SK-N-MC (cell line): ENCODE measurements around the gene CATSPERZ.
"Not testable (repeated sequence)": the region's sequence is repeated elsewhere in the genome, so short reads cannot be mapped to it uniquely, and the experiment has no call there.

Source experiments
- DNase-seq: peaks from one replicate; pipeline ENCODE4 v3.0.0-alpha.2; 2011; ENCODE audit warnings: low read depth, low spot score
- H3K27ac ChIP-seq: fragments of 200-600 bp; sonication (generic); 2 replicates; pipeline ENCODE4 v1.5.1; 2016; ENCODE audit warnings: mixed run types
- H3K36me3 ChIP-seq: fragments of 200-600 bp; sonication (generic); 2 replicates; pipeline ENCODE4 v1.6.1; 2017; ENCODE audit warnings: antibody characterized with exemption, low read length, mixed read lengths; ENCODE audit not compliant: insufficient read depth
- H3K4me3 ChIP-seq: fragments of 200-600 bp; sonication (generic); 2 replicates; pipeline ENCODE4 v1.5.1; 2016
- H3K9ac ChIP-seq: fragments of 200-600 bp; sonication (generic); 2 replicates; pipeline ENCODE4 v1.8.0; 2017; ENCODE audit warnings: mixed run types, mixed read lengths; ENCODE audit not compliant: insufficient read length
- H3K9me3 ChIP-seq: fragments of 200-600 bp; sonication (generic); 2 replicates; pipeline ENCODE4 v1.6.1; 2017; ENCODE audit warnings: low read depth, mild to moderate bottlenecking, antibody characterized with exemption, low read length, moderate library complexity, mixed read lengths
- EZH2 ChIP-seq: fragments of 200-600 bp; sonication (generic); IDR thresholded peaks from one replicate; pipeline ENCODE4 v1.6.1; 2017; ENCODE audit warnings: antibody characterized with exemption
- FOXP2 ChIP-seq: optimal IDR thresholded peaks from 2 replicates; pipeline ENCODE3; 2011; ENCODE audit warnings: mild to moderate bottlenecking, moderate library complexity; ENCODE audit not compliant: insufficient read depth; ENCODE audit errors: extremely low read length, control extremely low read depth
- POLR2AphosphoS5 ChIP-seq: IDR thresholded peaks from 2 replicates; pipeline ENCODE4 v1.6.1; 2012; ENCODE audit warnings: mild to moderate bottlenecking, low read depth, low read length, borderline replicate concordance

Gene CATSPERZ

DNA sequence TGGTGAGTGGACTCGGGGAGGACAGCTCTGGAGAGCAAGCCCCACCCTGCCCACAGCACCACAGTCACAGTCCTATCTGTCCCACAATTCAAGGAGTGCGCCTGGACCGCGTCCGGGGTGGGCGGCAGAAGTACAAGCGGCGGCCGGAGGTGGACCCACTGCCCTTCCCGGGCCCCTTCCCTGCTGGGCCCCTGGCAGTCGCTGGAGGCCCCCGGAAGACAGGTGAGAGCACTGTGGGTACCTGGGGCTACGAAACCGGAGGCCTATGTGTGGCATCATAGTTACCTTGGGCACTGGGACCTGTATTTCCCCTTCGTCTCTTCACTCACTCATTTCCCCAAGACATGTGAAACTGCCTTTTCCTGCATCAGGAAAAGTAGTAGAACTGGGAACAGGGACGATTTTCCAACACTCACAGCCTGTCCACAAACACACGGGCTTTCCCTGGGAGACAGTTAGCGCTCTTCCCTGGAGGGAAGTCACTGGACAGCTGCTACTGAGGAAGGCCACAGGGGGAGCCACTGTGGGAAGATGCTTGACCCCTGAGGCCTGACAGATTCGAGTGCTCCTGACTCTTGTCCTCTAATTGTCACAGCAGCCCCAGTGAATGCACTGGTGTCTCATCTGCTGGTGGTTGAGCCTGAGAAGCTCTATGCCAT is 14.1 kb downstream of the CATSPERZ start:
- DNase-seq = no peak
- Histone ChIP-seq H3K4me3 (no peak overlapping the region), H3K9me3 (no peaks in the 10 kb centered on the region), H3K36me3 (peaks cover 5% of the 10 kb centered on the region; the same call in 1 of the 2 replicates), H3K27ac (no peak overlapping the region), H3K9ac (no peak overlapping the region)
- TF ChIP-seq EZH2 = no peak
- no peak for TF ChIP-seq FOXP2
- no peak for TF ChIP-seq POLR2AphosphoS5

DNA sequence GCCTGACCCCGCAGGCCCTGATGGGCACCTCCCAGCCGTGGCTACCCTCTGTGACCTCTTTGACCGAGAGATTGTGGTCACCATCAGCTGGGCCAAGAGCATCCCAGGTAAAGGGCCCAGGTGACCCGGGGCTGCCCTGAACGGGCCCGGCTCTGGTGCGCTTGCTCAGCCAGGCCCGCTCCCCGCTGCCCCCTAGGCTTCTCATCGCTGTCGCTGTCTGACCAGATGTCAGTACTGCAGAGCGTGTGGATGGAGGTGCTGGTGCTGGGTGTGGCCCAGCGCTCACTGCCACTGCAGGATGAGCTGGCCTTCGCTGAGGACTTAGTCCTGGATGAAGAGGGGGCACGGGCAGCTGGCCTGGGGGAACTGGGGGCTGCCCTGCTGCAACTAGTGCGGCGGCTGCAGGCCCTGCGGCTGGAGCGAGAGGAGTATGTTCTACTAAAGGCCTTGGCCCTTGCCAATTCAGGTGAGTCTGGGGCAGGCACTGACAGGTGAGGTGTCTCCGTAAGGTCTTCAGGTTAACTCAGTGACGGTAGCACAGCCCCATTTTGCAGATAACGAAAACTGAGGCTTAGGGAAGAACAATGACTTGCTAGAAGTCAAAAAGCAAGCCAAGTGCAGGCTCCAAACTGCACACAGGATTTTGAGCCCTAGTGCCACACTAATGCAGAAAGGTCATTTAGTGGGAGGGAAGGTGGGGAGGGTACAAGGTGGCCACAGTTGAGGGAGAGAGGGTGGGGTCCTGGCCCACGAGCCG is 14.8 kb downstream of the CATSPERZ start:
- Histone ChIP-seq H3K4me3 (no peak overlapping the region), H3K9me3 (no peaks in the 10 kb centered on the region), H3K36me3 (peaks cover 5% of the 10 kb centered on the region; the same call in 1 of the 2 replicates), H3K27ac (no peak overlapping the region), H3K9ac (no peak overlapping the region)
- no peak for TF ChIP-seq FOXP2
- TF ChIP-seq POLR2AphosphoS5 = no peak
- TF ChIP-seq EZH2 = no peak
- no peak for DNase-seq

DNA sequence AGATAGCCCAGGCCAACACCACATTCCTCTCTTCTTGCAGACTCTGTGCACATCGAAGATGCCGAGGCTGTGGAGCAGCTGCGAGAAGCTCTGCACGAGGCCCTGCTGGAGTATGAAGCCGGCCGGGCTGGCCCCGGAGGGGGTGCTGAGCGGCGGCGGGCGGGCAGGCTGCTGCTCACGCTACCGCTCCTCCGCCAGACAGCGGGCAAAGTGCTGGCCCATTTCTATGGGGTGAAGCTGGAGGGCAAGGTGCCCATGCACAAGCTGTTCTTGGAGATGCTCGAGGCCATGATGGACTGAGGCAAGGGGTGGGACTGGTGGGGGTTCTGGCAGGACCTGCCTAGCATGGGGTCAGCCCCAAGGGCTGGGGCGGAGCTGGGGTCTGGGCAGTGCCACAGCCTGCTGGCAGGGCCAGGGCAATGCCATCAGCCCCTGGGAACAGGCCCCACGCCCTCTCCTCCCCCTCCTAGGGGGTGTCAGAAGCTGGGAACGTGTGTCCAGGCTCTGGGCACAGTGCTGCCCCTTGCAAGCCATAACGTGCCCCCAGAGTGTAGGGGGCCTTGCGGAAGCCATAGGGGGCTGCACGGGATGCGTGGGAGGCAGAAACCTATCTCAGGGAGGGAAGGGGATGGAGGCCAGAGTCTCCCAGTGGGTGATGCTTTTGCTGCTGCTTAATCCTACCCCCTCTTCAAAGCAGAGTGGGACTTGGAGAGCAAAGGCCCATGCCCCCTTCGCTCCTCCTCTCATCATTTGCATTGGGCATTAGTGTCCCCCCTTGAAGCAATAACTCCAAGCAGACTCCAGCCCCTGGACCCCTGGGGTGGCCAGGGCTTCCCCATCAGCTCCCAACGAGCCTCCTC is 15.7 kb downstream of the CATSPERZ start:
- peak overlapping the region; percentile 97 for H3K9ac ChIP-seq
- not testable (repeated sequence) for H3K9me3 ChIP-seq, H3K36me3 ChIP-seq, DNase-seq
- TF ChIP-seq POLR2AphosphoS5 = peak; percentile 10; the same call in 1 of the 2 replicates
- H3K4me3 ChIP-seq = peak overlapping the region; percentile 96
- peak overlapping the region; percentile 100; the same call in 1 of the 2 replicates for H3K27ac ChIP-seq

GRCh38 chr11:64316672-64317324 is 16.6 kb downstream of the CATSPERZ start:
- H3K27ac ChIP-seq = peak overlapping the region; percentile 100
- no peaks in the 10 kb centered on the region for H3K9me3 ChIP-seq
- H3K4me3 ChIP-seq = peak overlapping the region; percentile 96
- peak overlapping the region; percentile 97 for H3K9ac ChIP-seq
- TF ChIP-seq FOXP2 (no peak), EZH2 (no peak), POLR2AphosphoS5 (no peak)
- no peak for DNase-seq
- peaks cover 5% of the 10 kb centered on the region; the same call in 1 of the 2 replicates for H3K36me3 ChIP-seq

- Histone ChIP-seq H3K27ac (peak within 1 kb of the TSS; percentile 100), H3K9me3 (no peaks in the 10 kb centered on the region), H3K9ac (peak within 1 kb of the TSS; percentile 97), H3K36me3 (peaks cover 5% of the 10 kb centered on the region; the same call in 1 of the 2 replicates), H3K4me3 (peak within 1 kb of the TSS; percentile 96)
- TF ChIP-seq POLR2AphosphoS5 = peak; percentile 92
- TF ChIP-seq EZH2 = no peak
- peak; percentile 92 for DNase-seq
These were observed 17.3 kb downstream of the CATSPERZ start, which contains the start of gene TRMT112 for GRCh38 chr11:64317325-64317960. Gene TRMT112 (minus strand): TSS chr11:64317559. CDS start chr11:64317526, 33 bp downstream.

DNA sequence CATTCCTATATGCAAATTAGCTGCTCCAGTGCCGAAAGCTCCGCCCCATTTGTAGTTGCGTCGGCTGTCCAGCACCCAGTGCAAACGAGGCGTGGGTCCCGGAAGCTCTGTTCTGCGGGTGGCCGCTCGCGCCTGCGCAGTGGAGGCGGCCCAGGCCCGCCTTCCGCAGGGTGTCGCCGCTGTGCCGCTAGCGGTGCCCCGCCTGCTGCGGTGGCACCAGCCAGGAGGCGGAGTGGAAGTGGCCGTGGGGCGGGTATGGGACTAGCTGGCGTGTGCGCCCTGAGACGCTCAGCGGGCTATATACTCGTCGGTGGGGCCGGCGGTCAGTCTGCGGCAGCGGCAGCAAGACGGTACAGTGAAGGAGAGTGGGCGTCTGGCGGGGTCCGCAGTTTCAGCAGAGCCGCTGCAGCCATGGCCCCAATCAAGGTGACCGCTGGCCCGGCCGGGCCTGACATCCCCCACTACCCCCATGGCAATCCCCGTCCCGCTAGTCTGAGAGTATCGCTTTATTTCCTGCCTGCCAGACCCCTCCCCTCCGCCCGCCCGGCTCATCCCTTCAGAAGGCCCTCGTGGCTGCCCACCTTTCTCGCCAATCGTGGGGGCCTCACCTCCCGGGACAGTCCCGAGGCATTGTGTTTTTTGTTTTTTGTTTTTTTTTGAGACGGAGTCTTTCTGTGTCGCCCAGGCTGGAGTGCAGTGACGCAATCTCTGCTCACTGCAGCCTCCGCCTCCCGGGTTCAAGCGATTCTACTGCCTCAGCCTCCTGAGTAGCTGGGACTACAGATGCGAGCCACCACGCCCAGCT is 18.0 kb downstream of the CATSPERZ start, which contains the start of gene PRDX5:
PRDX5 (plus strand) TSS at position 161 of the 805 bp plus-strand sequence; CDS start at position 256, 95 bp downstream.
- peak within 1 kb of the TSS; percentile 96 for H3K4me3 ChIP-seq
- DNase-seq = peak; percentile 90
- peaks cover 5% of the 10 kb centered on the region; the same call in 1 of the 2 replicates for H3K36me3 ChIP-seq
- H3K27ac ChIP-seq = peak within 1 kb of the TSS; percentile 100
- peak within 1 kb of the TSS; percentile 97 for H3K9ac ChIP-seq
- H3K9me3 ChIP-seq = no peaks in the 10 kb centered on the region
- TF ChIP-seq POLR2AphosphoS5 = peak; percentile 72
- TF ChIP-seq FOXP2 = no peak
